GM12801 (cell line): ENCODE results near the gene UTP11.

ENCODE experiments used
- TF ChIP-seq, protein P1 (sequence below): IDR thresholded peaks from one replicate; pipeline ENCODE4 v1.5.1; 2011; ENCODE audit warnings: control low read depth; ENCODE audit not compliant: insufficient read length; ENCODE audit errors: extremely low read depth

UTP11 gene

DNA sequence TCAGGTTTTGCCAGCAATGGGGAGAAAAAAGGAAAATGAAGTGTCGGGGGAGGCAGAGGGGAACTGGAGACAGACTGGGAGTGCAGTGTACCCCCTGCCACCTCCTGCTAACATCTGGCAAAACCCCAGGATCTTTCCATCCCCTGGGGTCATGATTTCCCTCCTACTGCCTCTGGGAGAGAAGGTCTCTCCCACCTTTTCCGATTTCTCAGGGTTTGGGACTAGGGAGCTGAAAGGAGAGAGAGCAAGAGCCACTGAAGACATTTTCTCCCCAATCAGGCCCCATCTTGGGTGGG is 12.4 kb upstream of the UTP11 start:
- TF ChIP-seq, protein P1, sequence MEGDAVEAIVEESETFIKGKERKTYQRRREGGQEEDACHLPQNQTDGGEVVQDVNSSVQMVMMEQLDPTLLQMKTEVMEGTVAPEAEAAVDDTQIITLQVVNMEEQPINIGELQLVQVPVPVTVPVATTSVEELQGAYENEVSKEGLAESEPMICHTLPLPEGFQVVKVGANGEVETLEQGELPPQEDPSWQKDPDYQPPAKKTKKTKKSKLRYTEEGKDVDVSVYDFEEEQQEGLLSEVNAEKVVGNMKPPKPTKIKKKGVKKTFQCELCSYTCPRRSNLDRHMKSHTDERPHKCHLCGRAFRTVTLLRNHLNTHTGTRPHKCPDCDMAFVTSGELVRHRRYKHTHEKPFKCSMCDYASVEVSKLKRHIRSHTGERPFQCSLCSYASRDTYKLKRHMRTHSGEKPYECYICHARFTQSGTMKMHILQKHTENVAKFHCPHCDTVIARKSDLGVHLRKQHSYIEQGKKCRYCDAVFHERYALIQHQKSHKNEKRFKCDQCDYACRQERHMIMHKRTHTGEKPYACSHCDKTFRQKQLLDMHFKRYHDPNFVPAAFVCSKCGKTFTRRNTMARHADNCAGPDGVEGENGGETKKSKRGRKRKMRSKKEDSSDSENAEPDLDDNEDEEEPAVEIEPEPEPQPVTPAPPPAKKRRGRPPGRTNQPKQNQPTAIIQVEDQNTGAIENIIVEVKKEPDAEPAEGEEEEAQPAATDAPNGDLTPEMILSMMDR = no peak

DNA sequence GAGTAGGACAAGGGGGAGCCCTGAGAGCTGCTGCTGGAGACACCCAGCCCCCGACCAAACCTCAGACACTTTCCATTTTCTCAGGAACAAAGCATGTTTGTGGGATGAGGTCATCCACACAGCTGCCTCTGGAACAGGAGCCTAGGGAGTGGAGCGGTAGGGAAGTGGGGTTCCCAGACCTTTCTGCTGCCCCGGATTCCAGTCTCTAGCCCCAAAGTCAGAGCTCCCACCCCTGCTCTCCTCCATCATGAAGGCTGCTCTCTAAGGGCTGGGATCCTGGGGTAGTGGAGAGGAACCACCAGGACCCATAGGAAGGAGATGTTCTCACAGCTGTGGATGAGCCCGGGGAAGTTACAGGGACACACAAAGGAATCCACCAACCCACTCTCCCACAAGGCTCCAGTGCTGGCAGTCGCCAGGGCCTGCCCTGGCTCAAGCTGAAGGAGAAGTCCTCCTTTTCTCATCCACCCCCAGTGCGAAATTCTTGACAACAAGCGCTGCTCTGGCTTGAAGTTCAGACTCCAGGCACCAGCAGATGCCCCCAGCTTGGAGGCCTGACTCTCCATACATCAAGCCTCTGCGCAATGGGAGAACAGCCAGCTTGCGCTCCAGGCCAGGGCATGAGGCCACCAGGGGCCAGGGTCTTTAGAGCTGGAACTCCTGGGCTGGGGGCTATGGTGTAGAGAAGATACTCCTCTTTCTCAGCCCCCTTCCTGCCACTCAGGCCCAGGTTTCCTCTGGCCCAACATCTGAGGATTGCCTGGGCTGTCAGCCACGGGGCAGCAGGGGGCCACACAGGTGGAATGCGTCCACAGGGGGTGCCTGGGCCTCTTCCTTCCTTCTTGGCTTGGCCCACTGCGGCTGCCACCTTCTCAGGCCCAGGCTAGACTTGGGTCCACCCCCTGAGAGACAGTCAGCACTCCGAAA is 11.7 kb upstream of the UTP11 start:
- TF ChIP-seq, protein P1 = no peak

DNA sequence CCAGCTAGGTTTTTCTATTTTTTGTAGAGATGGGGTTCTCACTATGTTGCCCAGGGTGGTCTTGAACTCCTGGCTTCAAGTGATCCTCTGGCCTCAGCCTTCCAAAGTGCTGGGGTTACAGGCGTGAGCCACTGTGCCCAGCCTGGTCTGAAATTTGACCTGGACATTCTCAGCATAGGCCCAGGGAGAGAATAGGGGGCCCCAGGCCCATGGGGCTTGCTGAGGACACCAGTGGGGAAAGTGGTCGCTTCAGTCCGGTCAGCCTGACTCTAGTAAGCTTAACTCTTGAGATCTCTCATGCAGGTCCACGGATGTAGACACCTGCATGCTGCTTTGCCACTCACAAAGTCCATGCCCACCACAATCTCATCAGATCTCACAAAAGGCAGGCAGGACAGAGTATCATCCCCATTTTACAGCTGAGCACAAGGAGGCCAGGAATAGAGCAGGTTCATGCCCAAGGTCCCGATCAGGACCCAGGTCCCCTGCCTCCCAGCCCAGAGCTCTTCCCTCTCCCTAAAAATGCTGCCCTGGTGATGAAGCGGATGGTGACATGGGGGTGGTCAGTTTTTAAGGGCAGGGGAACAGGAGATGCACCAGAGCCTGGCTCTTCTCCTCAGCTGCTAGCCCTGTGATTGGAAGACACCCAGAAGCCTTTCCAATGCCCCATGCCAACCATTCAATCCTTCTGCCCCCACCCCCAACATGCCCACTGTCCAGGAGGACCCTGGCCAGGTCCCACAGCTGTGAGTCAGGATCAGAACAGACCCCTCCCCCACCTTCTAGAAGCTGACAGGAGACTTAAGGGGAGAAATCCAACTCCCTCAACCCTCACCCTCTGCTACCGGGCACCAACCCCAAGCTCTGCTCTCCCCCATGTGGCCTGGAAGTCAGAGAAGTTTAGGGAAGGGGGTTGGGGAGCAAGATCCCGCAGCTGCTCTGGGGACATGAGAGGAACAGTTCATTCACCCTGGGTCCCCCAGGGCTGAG is 9.0 kb upstream of the UTP11 start:
- TF ChIP-seq, protein P1 = no peak

DNA sequence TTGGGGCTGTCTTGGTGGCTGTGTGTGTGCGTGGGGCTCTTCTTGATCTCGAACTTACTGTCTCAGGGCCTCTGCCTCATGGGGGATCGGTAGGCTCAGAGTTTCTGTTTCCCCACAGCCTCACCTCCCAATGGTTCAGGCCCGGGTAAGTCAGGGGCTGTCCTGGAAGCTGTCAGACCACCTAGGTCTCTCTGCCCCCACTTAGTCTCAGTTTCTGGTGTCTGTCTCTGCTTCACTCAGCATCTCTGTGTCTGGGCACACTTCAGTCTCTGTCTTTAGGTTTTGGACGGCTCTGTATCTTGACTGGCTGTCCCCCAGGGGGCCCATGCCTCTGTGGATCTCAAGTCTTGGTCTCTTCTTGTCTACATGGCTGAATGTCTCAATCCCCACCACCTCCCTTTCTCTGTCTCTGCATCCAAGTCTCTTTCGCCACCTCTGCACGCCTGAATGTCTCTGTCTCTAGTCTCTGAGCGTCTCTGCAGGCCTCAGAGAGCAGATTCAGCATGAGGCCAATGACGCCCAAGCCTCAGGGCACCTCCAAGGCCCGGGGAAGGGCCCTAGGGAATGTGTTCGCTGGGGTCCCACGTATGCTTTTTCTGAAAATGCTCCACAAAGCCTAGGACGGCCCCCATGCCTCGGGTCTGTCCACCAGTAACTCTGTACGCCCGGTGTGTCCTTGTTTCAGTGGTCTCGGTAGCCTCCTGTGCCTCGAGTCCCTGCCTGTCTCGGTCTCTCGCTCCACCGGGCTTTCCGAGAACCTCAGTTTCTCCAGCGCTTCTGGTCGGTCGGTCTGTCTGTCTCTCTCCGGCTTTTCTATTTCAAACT is 8.0 kb upstream of the UTP11 start:
- TF ChIP-seq, protein P1 = no peak

DNA sequence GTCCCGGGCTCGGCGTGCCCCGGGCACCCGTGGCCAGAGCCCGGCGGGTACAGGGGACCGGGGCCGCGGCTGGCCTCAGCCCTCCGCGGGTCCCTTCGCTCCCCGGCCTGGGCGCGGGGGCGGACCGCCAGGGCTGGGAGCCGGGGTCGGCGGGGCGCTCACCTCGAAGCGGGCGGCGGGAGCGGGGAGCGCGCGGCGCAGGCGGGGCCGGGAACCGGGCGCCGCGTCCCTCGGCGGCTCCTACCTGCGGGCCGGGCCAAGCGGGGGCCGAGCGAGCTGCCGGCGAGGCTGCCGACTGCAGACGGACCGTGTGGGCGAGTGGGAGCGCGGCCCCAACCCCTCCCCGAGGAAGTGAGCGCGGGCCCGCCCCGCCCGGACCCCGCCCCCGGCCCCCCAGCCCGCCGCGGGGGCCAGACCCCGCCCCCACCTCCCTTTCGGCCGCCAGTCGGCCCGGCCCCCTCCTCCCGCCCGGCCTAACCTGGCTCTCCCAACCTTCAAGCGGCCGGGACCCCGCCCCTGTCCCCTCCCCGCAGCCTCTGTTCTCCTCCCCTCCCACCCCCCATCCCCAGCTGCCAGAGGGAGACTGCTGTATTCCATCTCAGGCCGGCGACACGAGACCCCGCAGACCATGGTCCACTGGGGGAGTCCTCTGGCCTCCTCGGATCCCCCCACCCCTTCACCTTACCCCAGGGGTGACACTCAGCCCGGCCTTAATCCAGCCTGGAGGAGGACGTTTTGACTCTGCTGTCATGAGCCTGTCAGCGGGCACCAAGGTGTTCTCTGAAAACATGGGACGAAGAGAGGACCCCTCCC is 7.1 kb upstream of the UTP11 start, which contains the start of gene FHL3:
TSS of gene FHL3 (minus strand) at position 320 of the 813 bp plus-strand sequence. CDS start 6,102 bp downstream, outside the sequence.
- TF ChIP-seq, protein P1 = no peak

DNA sequence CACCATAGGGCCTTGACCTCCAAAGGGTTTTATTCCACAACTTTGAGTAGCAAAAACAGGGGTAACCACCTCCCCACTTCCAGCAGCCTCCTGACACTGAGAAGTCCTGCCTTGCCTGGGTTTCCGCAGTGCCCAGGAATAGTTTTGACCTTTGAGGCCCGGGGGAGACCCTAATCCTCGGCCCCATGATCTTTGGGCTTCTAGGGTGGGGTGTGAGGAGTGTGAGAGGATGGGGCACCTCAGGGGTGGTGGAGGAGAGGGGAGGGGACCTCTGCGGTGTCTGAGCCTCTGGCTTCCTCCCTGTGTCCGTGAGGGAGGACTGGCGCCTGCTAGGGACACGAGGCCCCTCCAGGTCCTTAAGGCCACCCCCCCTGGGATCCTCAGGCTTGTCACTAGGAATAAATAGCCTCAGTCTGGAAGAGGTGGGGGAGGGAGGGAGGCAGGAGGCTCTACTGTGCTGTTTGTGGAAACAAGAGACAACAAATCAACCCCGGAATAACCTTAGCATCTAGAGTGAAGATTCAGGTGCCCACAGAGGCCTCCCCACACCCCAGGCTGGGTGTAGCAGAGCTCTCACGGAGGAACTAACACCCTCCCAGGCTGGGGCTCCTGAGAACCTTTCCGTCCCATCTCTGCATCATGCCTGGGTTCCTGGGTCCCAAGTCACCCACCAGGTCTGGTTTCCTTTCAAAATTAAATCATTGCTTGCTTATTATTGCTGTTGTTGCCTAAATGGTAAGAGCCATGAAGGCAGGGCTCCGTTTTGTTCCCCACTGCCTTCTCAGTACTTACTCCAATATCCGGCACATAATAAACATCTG is 6.3 kb upstream of the UTP11 start:
- TF ChIP-seq, protein P1 = no peak
